K562 (cell line): Measurements from ENCODE around the gene PALMD. TPM values are rescaled to one million over a fixed set of nuclear protein-coding genes. Genes with fewer than 3 reads are reported as not detected.
A peak's percentile ranks its signal among the peaks of the same experiment; 100 is the strongest.

Experiments used
- CXXC5 ChIP-seq: fragments of 250-450 bp; sonication (Bioruptor Pico); IDR thresholded peaks from 2 replicates; pipeline ENCODE4 v1.8.0; 2022; ENCODE audit warnings: inconsistent platforms, mild to moderate bottlenecking, moderate library complexity
- FOSL1 ChIP-seq: fragments of 200-800 bp; sonication (Bioruptor generic); conservative IDR thresholded peaks from 2 replicates; pipeline ENCODE4 v1.6.1; 2016; ENCODE audit warnings: missing genetic modification characterization, missing compliant biosample characterization
- FOXK2 ChIP-seq, 2 experiments: fragments of 450-650 bp; IDR thresholded peaks in 1 of 2; conservative IDR thresholded peaks in 1 of 2; 2 replicates each; pipeline ENCODE4 v1.6.1; 2016; ENCODE audit warnings: low read depth in 2 of 2, mild to moderate bottlenecking in 1 of 2
- FOXM1 ChIP-seq, 2 experiments: fragments of 450-650 bp in 1 of 2; sonication (generic) in 1 of 2; formaldehyde crosslinking in 1 of 2; IDR thresholded peaks; 2 replicates each; pipeline versions ENCODE4 v1.6.1 to v1.9.0; 2017 to 2022; ENCODE audit warnings: low read depth in 2 of 2, mild to moderate bottlenecking in 2 of 2, missing genetic modification reagents in 1 of 2, moderate library complexity in 1 of 2
- L3MBTL2 ChIP-seq: fragments of 450-650 bp; IDR thresholded peaks from 2 replicates; pipeline ENCODE4 v1.6.1; 2016; ENCODE audit warnings: mild to moderate bottlenecking, moderate library complexity
- MAFG ChIP-seq: fragments of 450-650 bp; conservative IDR thresholded peaks from 2 replicates; pipeline ENCODE4 v1.6.1; 2016; ENCODE audit warnings: missing genetic modification characterization, missing compliant biosample characterization
- MAZ ChIP-seq, 2 experiments: fragments of 450-650 bp in 1 of 2; sonication (generic) in 1 of 2; formaldehyde crosslinking; IDR thresholded peaks in 1 of 2; conservative IDR thresholded peaks in 1 of 2; 2 replicates each; pipeline versions ENCODE4 v1.4.0 to v1.5.0; 2020; ENCODE audit warnings: mild to moderate bottlenecking in 1 of 2, missing genetic modification reagents in 1 of 2
- MITF ChIP-seq: IDR thresholded peaks from 2 replicates; pipeline ENCODE4 v1.6.1; 2014; ENCODE audit warnings: antibody characterized with exemption
- MYC ChIP-seq, 2 experiments: fragments of 250-450 bp in 1 of 2; sonication (Bioruptor Pico) in 1 of 2; IDR thresholded peaks; 2 replicates each; pipeline versions ENCODE4 v1.5.1 to v1.6.1; 2012 to 2021; ENCODE audit warnings: low read depth in 2 of 2, borderline replicate concordance in 1 of 2, improper control_type of control experiment in 1 of 2, low read length in 1 of 2, mild to moderate bottlenecking in 1 of 2, moderate library complexity in 1 of 2
- NFE2 ChIP-seq: IDR thresholded peaks from 2 replicates; pipeline ENCODE4 v1.6.1; 2014; ENCODE audit warnings: antibody characterized with exemption, low read depth
- NR4A1 ChIP-seq, 2 experiments: fragments of 250-450 bp in 1 of 2; fragments of 450-650 bp in 1 of 2; sonication (Bioruptor Pico) in 1 of 2; IDR thresholded peaks; 2 replicates each; pipeline versions ENCODE4 v1.4.0 to v1.6.1; 2016 to 2020; ENCODE audit warnings: mild to moderate bottlenecking in 2 of 2, missing compliant biosample characterization in 1 of 2, missing genetic modification characterization in 1 of 2, moderate library complexity in 1 of 2
- PHF8 ChIP-seq: fragments of 200-600 bp; sonication (generic); IDR thresholded peaks from 2 replicates; pipeline ENCODE4 v1.6.1; 2012; ENCODE audit warnings: mixed run types, mild to moderate bottlenecking, inconsistent platforms, low read length, moderate library complexity, borderline replicate concordance
- PKNOX1 ChIP-seq: fragments of 450-650 bp; IDR thresholded peaks from 2 replicates; pipeline ENCODE4 v1.6.1; 2016
- PRDM10 ChIP-seq: fragments of 450-650 bp; IDR thresholded peaks from 2 replicates; pipeline ENCODE4 v1.6.1; 2018; ENCODE audit not compliant: partially characterized antibody
- PTBP1 ChIP-seq: fragments of 200-400 bp; formaldehyde crosslinking; IDR thresholded peaks from 2 replicates; pipeline ENCODE4 v1.6.1; 2017; ENCODE audit warnings: low read depth, low read length
- PYGO2 ChIP-seq: fragments of 450-650 bp; IDR thresholded peaks from 2 replicates; pipeline ENCODE4 v1.6.1; 2016; ENCODE audit warnings: mild to moderate bottlenecking, missing genetic modification characterization, moderate library complexity, missing compliant biosample characterization
- RBBP5 ChIP-seq: fragments of 200-600 bp; sonication (generic); IDR thresholded peaks from 2 replicates; pipeline ENCODE4 v1.6.1; 2012; ENCODE audit warnings: borderline replicate concordance, mild to moderate bottlenecking, low read length, control low read depth, inconsistent platforms; ENCODE audit not compliant: insufficient read depth, poor library complexity, severe bottlenecking
- SUPT5H ChIP-seq: fragments of 450-650 bp; IDR thresholded peaks from 2 replicates; pipeline ENCODE4 v1.6.1; 2016
- TBP ChIP-seq: optimal IDR thresholded peaks from 2 replicates; pipeline ENCODE3; 2011; ENCODE audit warnings: low read depth, low read length, improper control_type of control experiment
- polyA plus RNA-seq, 8 experiments: library from polyadenylated mRNA; depleted of rRNA in 4 of 8; stranded (reverse) in 5 of 8; unstranded in 3 of 8; fragments of >200 nt; fragmentation: Nextera tagmentation in 2 of 8; fragmentation: Illumina TruSeq in 1 of 8; extraction: Ambion mirVana in 2 of 8; extraction: Trizol in 1 of 8; gene quantifications; 2 replicates each; pipeline versions ENCODE4 v1.2.1 to v1.2.3, GENCODE V29; 2011 to 2014; ENCODE audit warnings: inconsistent platforms in 1 of 8, missing spikeins in 1 of 8
- total RNA-seq, 7 experiments: library from RNA; depleted of rRNA in 6 of 7; stranded (reverse); fragments of >200 nt in 6 of 7; fragmentation: Illumina TruSeq in 2 of 7; extraction: Trizol in 2 of 7; gene quantifications; 2 replicates each; pipeline versions ENCODE4 v1.2.1 to v1.2.3, GENCODE V29; 2011 to 2021; ENCODE audit warnings: low replicate concordance in 1 of 7

PALMD gene
- total and polyA plus RNA-seq, 9 of the 15 experiments (the other 6 are each of a cell fraction or from before 2014, with no cell fraction given) = 2.7 to 13.5 (median 5.4) TPM

GRCh38 chr1:99645699-99646531, at the start of gene PALMD (continued):
- TF ChIP-seq PTBP1 = no peak
- TF ChIP-seq MITF = no peak
- TF ChIP-seq FOSL1 = 0 out of 2 replicates have a peak, but pooled peaks have one; percentile 15
- peak; percentile 20; the same call in 1 of the 2 replicates for TF ChIP-seq MYC (IDR thresholded peaks at IDR 0.05; ENCODE audit: low read depth, low read length)
- TF ChIP-seq MYC (CRISPR knock-in tag; IDR thresholded peaks at IDR 0.05; ENCODE audit: borderline replicate concordance, low read depth) = no peak
- TF ChIP-seq SUPT5H = 0 out of 2 replicates have a peak, but pooled peaks have one; percentile 34
- peak; percentile 58 for TF ChIP-seq RBBP5
- peak; percentile 36; the same call in 1 of the 2 replicates for TF ChIP-seq PHF8
- TF ChIP-seq PKNOX1 = peak; percentile 92
- no peak for TF ChIP-seq NR4A1 (CRISPR knock-in tag; IDR thresholded peaks at IDR 0.05)
- TF ChIP-seq NR4A1 (tag; IDR thresholded peaks at IDR 0.05) = 0 out of 2 replicates have a peak, but pooled peaks have one; percentile 31
- TF ChIP-seq CXXC5 (CRISPR knock-in tag) = peak; percentile 37; the same call in 1 of the 2 replicates
- peak; percentile 61 for TF ChIP-seq NFE2
- peak; percentile 50 for TF ChIP-seq TBP
- peak; percentile 86 for TF ChIP-seq PRDM10
- TF ChIP-seq PYGO2 = no peak
- TF ChIP-seq MAFG (tag) = 0 out of 2 replicates have a peak, but pooled peaks have one; percentile 15
- TF ChIP-seq FOXK2 (conservative IDR thresholded peaks at IDR 0.05 in 1 of 2, IDR thresholded peaks at IDR 0.05 in 1 of 2; ENCODE audit: low read depth in 2 of 2) = 0 out of 4 replicates have a peak, but pooled peaks of 1 of the 2 experiments have one; percentile 18
- TF ChIP-seq L3MBTL2 = peak; percentile 30; the same call in 1 of the 2 replicates
- 0 out of 2 replicates have a peak, but pooled peaks have one; percentile 30 for TF ChIP-seq FOXM1 (IDR thresholded peaks at IDR 0.05; ENCODE audit: low read depth)
- TF ChIP-seq FOXM1 (CRISPR knock-in tag; IDR thresholded peaks at IDR 0.05; ENCODE audit: low read depth) = no peak
- peak in 1 of 2 experiments; percentile 20; a peak in 1 of 4 replicates for TF ChIP-seq MAZ (CRISPR knock-in tag; conservative IDR thresholded peaks at IDR 0.05 in 1 of 2, IDR thresholded peaks at IDR 0.05 in 1 of 2)
